H1 (cell line): Measurements from ENCODE around the gene KCNMB1. TPM values are rescaled to one million over a fixed set of nuclear protein-coding genes. Genes with fewer than 3 reads are reported as not detected.

Source experiments
- CTCF ChIA-PET: fragments of 300-600 bp; sonication (Branson Sonifier 250); formaldehyde crosslinking; loops from one replicate; lab custom pipeline; 2021; ENCODE audit not compliant: partially characterized antibody; lab: Charles Lee
- POLR2A ChIA-PET: fragments of 300-600 bp; sonication (Branson Sonifier 250); formaldehyde crosslinking; loops from one replicate; lab custom pipeline; 2021; ENCODE audit warnings: inconsistent platforms; ENCODE audit not compliant: partially characterized antibody; lab: Charles Lee
- DNase-seq, 2 experiments: peaks; one replicate each; pipeline versions ENCODE4 v3.0.0 to v3.0.0-alpha.2; 2010 to 2022; ENCODE audit warnings: low spot score in 2 of 2, low read depth in 1 of 2, mixed read lengths in 1 of 2
- FAIRE-seq: peaks from 2 replicates; lab custom pipeline; 2011; peaks lifted over from hg19 to GRCh38; lab: Jason Lieb, UNC
- H2AFZ ChIP-seq: 2 replicates; pipeline ENCODE4 v1.8.1; 2012; ENCODE audit warnings: low read length, inconsistent platforms
- H2AK5ac ChIP-seq: 2 replicates; pipeline ENCODE4 v1.6.1; 2013; ENCODE audit warnings: low read depth, low read length
- H2BK120ac ChIP-seq: replicated peaks from 2 replicates; pipeline ENCODE3; 2013; ENCODE audit warnings: low read depth, low read length, inconsistent platforms
- H2BK12ac ChIP-seq: 2 replicates; pipeline ENCODE4 v1.6.1; 2013; ENCODE audit warnings: low read depth, low read length
- H2BK15ac ChIP-seq: 2 replicates; pipeline ENCODE4 v1.6.1; 2013; ENCODE audit warnings: low read length
- H2BK20ac ChIP-seq: 2 replicates; pipeline ENCODE4 v1.6.1; 2013; ENCODE audit warnings: low read length
- H2BK5ac ChIP-seq: 2 replicates; pipeline ENCODE4 v1.6.1; 2013; ENCODE audit warnings: low read depth, low read length
- H3K14ac ChIP-seq: 2 replicates; pipeline ENCODE4 v1.6.1; 2013; ENCODE audit warnings: inconsistent platforms; ENCODE audit not compliant: insufficient read length
- H3K18ac ChIP-seq: 2 replicates; pipeline ENCODE4 v1.6.1; 2013; ENCODE audit warnings: low read length; ENCODE audit errors: extremely low read depth
- H3K23ac ChIP-seq: 2 replicates; pipeline ENCODE4 v1.6.1; 2013; ENCODE audit warnings: inconsistent platforms; ENCODE audit not compliant: insufficient read length
- H3K23me2 ChIP-seq: 2 replicates; pipeline ENCODE4 v1.6.1; 2013; ENCODE audit warnings: low read depth, low read length
- H3K27ac ChIP-seq: 2 replicates; pipeline ENCODE4 v1.6.1; 2011; ENCODE audit warnings: low read depth, low read length, inconsistent platforms
- H3K27me3 ChIP-seq, 4 experiments: replicated peaks in 1 of 4; 1 replicate in 1 of 4; 2 replicates in 3 of 4; pipeline versions ENCODE4 v1.6.1 to v1.8.1; 2011 to 2013; ENCODE audit warnings: low read length in 3 of 4, mild to moderate bottlenecking in 3 of 4, inconsistent platforms in 2 of 4, mixed read lengths in 2 of 4, moderate library complexity in 1 of 4; ENCODE audit not compliant: control insufficient read depth in 3 of 4, insufficient read depth in 3 of 4; ENCODE audit errors: extremely low read depth in 1 of 4
- H3K36me3 ChIP-seq, 4 experiments: 2 replicates each; pipeline versions ENCODE4 v1.6.1 to v1.8.1; 2011 to 2013; ENCODE audit warnings: mild to moderate bottlenecking in 4 of 4, low read length in 3 of 4, moderate library complexity in 2 of 4, control low read depth in 1 of 4, inconsistent platforms in 1 of 4; ENCODE audit not compliant: insufficient read depth in 4 of 4, control insufficient read depth in 2 of 4
- H3K4ac ChIP-seq: replicated peaks from 2 replicates; pipeline ENCODE3; 2013; ENCODE audit warnings: low read length, low read depth, mixed read lengths, inconsistent platforms; ENCODE audit not compliant: insufficient read length
- H3K4me1 ChIP-seq, 4 experiments: replicated peaks in 1 of 4; 1 replicate in 1 of 4; 2 replicates in 3 of 4; pipeline versions ENCODE4 v1.6.1 to v1.8.1; 2011 to 2013; ENCODE audit warnings: low read length in 3 of 4, inconsistent platforms in 2 of 4, mixed read lengths in 1 of 4; ENCODE audit not compliant: insufficient read depth in 4 of 4, control insufficient read depth in 3 of 4
- H3K4me2 ChIP-seq, 2 experiments: 2 replicates each; pipeline versions ENCODE4 v1.6.1 to v1.8.1; 2011 to 2013; ENCODE audit warnings: low read depth in 2 of 2, low read length in 2 of 2, control low read depth in 1 of 2, inconsistent platforms in 1 of 2, mild to moderate bottlenecking in 1 of 2; ENCODE audit not compliant: insufficient read depth in 1 of 2
- H3K4me3 ChIP-seq, 4 experiments: fragments of 200-600, 300-600 bp in 1 of 4; sonication (generic), shearing (Covaris generic), sonication (Bioruptor Twin) in 1 of 4; 2 replicates each; pipeline versions ENCODE4 v1.5.1 to v1.8.1; 2011 to 2016; ENCODE audit warnings: low read length in 4 of 4, low read depth in 3 of 4, control low read depth in 2 of 4, inconsistent platforms in 2 of 4, mild to moderate bottlenecking in 2 of 4, mixed read lengths in 1 of 4, moderate library complexity in 1 of 4; ENCODE audit not compliant: insufficient read depth in 2 of 4; ENCODE audit errors: extremely low read depth in 1 of 4
- H3K56ac ChIP-seq: replicated peaks from 2 replicates; pipeline ENCODE3; 2013; ENCODE audit warnings: low read depth, mild to moderate bottlenecking, mixed read lengths, low read length, inconsistent platforms; ENCODE audit not compliant: insufficient read length
- H3K79me1 ChIP-seq: 2 replicates; pipeline ENCODE4 v1.6.1; 2013; ENCODE audit warnings: low read depth, low read length, control low read depth
- H3K79me2 ChIP-seq, 2 experiments: 2 replicates each; pipeline versions ENCODE4 v1.6.1 to v1.8.1; 2012 to 2013; ENCODE audit warnings: low read length in 2 of 2, mild to moderate bottlenecking in 2 of 2, inconsistent platforms in 1 of 2; ENCODE audit not compliant: insufficient read depth in 2 of 2, control insufficient read depth in 1 of 2
- H3K9ac ChIP-seq, 4 experiments: replicated peaks in 1 of 4; 1 replicate in 1 of 4; 2 replicates in 3 of 4; pipeline versions ENCODE4 v1.6.1 to v1.8.1; 2011 to 2013; ENCODE audit warnings: low read depth in 3 of 4, low read length in 3 of 4, control low read depth in 2 of 4, mild to moderate bottlenecking in 2 of 4, moderate library complexity in 2 of 4, inconsistent platforms in 1 of 4; ENCODE audit errors: extremely low read depth in 1 of 4
- H3K9me3 ChIP-seq, 2 experiments: 2 replicates each; pipeline versions ENCODE4 v1.6.1 to v1.8.1; 2012 to 2013; ENCODE audit warnings: mild to moderate bottlenecking in 2 of 2, moderate library complexity in 2 of 2, control low read depth in 1 of 2, inconsistent platforms in 1 of 2, low read depth in 1 of 2, low read length in 1 of 2, mixed read lengths in 1 of 2; ENCODE audit not compliant: insufficient read depth in 2 of 2
- H4K20me1 ChIP-seq, 2 experiments: replicated peaks in 1 of 2; 2 replicates each; pipeline versions ENCODE3 to v1.8.1; 2011 to 2013; ENCODE audit warnings: inconsistent platforms in 2 of 2, low read length in 2 of 2, mild to moderate bottlenecking in 1 of 2; ENCODE audit not compliant: insufficient read depth in 2 of 2, control insufficient read depth in 1 of 2
- H4K5ac ChIP-seq: 2 replicates; pipeline ENCODE4 v1.6.1; 2013; ENCODE audit warnings: low read length, low read depth, mixed read lengths, inconsistent platforms; ENCODE audit not compliant: insufficient read length
- H4K8ac ChIP-seq: 2 replicates; pipeline ENCODE4 v1.8.0; 2013; ENCODE audit warnings: mild to moderate bottlenecking, moderate library complexity, low read length, inconsistent platforms; ENCODE audit not compliant: insufficient read depth; ENCODE audit errors: extremely low read depth
- H4K91ac ChIP-seq: replicated peaks from 2 replicates; pipeline ENCODE3; 2013; ENCODE audit warnings: low read length, mixed read lengths, inconsistent platforms; ENCODE audit not compliant: insufficient read length
- ASH2L ChIP-seq: fragments of 200-600, 300-600 bp; sonication (generic); IDR thresholded peaks from one replicate; pipeline ENCODE4 v1.7.1; 2017; ENCODE audit warnings: low read length
- CREB1 ChIP-seq: IDR thresholded peaks from 2 replicates; pipeline ENCODE4 v1.6.1; 2012; ENCODE audit warnings: inconsistent platforms
- EZH2 ChIP-seq: fragments of 200-600 bp; sonication (generic); IDR thresholded peaks from 2 replicates; pipeline ENCODE4 v1.7.1; 2012; ENCODE audit warnings: low read depth, mild to moderate bottlenecking, moderate library complexity, low read length, inconsistent platforms; ENCODE audit not compliant: severe bottlenecking
- TAF7 ChIP-seq: optimal IDR thresholded peaks from 2 replicates; pipeline ENCODE3; 2011; ENCODE audit warnings: low read depth, mild to moderate bottlenecking, inconsistent platforms, low read length, moderate library complexity, borderline replicate concordance
- TCF12 ChIP-seq: IDR thresholded peaks from 2 replicates; pipeline ENCODE4 v1.6.1; 2011; ENCODE audit warnings: low read depth, mild to moderate bottlenecking, low read length
- USF2 ChIP-seq: IDR thresholded peaks from 2 replicates; pipeline ENCODE4 v1.6.1; 2011; ENCODE audit warnings: low read length, improper control_type of control experiment
- WGBS, 2 experiments: shearing (Covaris generic) in 1 of 2; methylation state at CpG; one replicate each; pipeline versions ENCODE4 v1.1.6 to v1.1.7; 2013 to 2015; ENCODE audit warnings: low lambda C conversion rate in 2 of 2, mixed read lengths in 2 of 2, inconsistent platforms in 1 of 2, low coverage in 1 of 2, missing lambda C conversion rate in 1 of 2; ENCODE audit not compliant: insufficient replicate concordance in 2 of 2, insufficient coverage in 1 of 2, insufficient read length in 1 of 2; ENCODE audit errors: extremely low coverage in 1 of 2, missing lambda C conversion rate in 1 of 2; 5-methylcytosine and 5-hydroxymethylcytosine counted together
- polyA plus RNA-seq, 7 experiments: library from polyadenylated mRNA; depleted of rRNA in 3 of 7; stranded (reverse) in 5 of 7; unstranded in 2 of 7; fragments of >200 nt in 5 of 7; fragments of 200-250 nt in 2 of 7; gene quantifications; 1 replicate in 5 of 7; 2 replicates in 1 of 7; 4 replicates in 1 of 7; pipeline versions ENCODE4 v1.2.1 to v1.2.3, GENCODE V29; 2011 to 2013; ENCODE audit warnings: missing spikeins in 2 of 7, mixed read lengths in 2 of 7
- total RNA-seq: library from RNA; stranded (reverse); fragmentation: NEBNext Ultra II Directional; extraction: Animal tissue kit (Norgen Biotek cat#: 25700); gene quantifications from 2 replicates; pipeline ENCODE4 v1.2.1, GENCODE V29; 2021

Gene KCNMB1
- total and polyA plus RNA-seq, 2 of the 8 experiments (the other 6 are each of a cell fraction or from before 2014, with no cell fraction given): 0.08 to 0.19 TPM

- no peak overlapping the region for H4K91ac ChIP-seq
- H3K18ac ChIP-seq: no peak overlapping the region
- no peak overlapping the region for H3K9ac ChIP-seq
- no peak overlapping the region for H3K56ac ChIP-seq
- H2BK15ac ChIP-seq: no peak overlapping the region
- H3K36me3 ChIP-seq: no peaks in the 10 kb centered on the region
- TF ChIP-seq CREB1 (no peak), USF2 (no peak), TAF7 (no peak), TCF12 (no peak), EZH2 (no peak), ASH2L (no peak)
- no peak overlapping the region for H3K23ac ChIP-seq
- no peak overlapping the region for H4K5ac ChIP-seq
- no peaks in the 10 kb centered on the region for H3K79me2 ChIP-seq
- ChIA-PET POLR2A (no interaction called here), CTCF (interaction anchor here (0.7 to 2.9 kb wide), 5 partner anchors 9 to 256 kb away, joined by 3 to 11 read pairs (median 3); partner anchors contain the start of gene KCNMB1)
- H2AFZ ChIP-seq: no peak overlapping the region
- no peak overlapping the region for H3K4ac ChIP-seq
- no peak overlapping the region for H2AK5ac ChIP-seq
- H2BK12ac ChIP-seq: no peak overlapping the region
- FAIRE-seq (no peak), DNase-seq (no peak)
- H3K4me2 ChIP-seq: no peak overlapping the region
- 92% methylated on average over 5 of the region's 5 CpGs; no CpG with 5 or more reads in 1 of the 2 experiments for WGBS, 2 experiments
- H2BK5ac ChIP-seq: no peak overlapping the region
- no peaks in the 10 kb centered on the region for H3K9me3 ChIP-seq
- H3K27me3 ChIP-seq: no peaks in the 10 kb centered on the region; a peak in 2 of 7 replicates
- H3K23me2 ChIP-seq: no peaks in the 10 kb centered on the region
- no peaks in the 10 kb centered on the region for H4K20me1 ChIP-seq
- no peak overlapping the region for H2BK20ac ChIP-seq
- H2BK120ac ChIP-seq: no peak overlapping the region
- H4K8ac ChIP-seq: no peak overlapping the region
- H3K14ac ChIP-seq: no peak overlapping the region
- H3K79me1 ChIP-seq: no peaks in the 10 kb centered on the region
- peaks cover 0 to 3% (median 2%) of the 10 kb centered on the region in 4 experiments; a peak in 4 of 7 replicates for H3K4me1 ChIP-seq
- no peak overlapping the region for H3K27ac ChIP-seq
- H3K4me3 ChIP-seq: no peak overlapping the region
These were observed 23.3 kb downstream of the KCNMB1 start for GRCh38 chr5:170365831-170366230.
